Liver (tissue), 3 donors: ENCODE data around the gene IMPA2.

Source experiments
- CTCF ChIP-seq: fragments of 150-350 bp; IDR thresholded peaks from 2 replicates; pipeline ENCODE4 v1.5.1; 2017; ENCODE audit warnings: improper control_type of control experiment, low read depth, low read length; ENCODE audit not compliant: missing input control
- GABPA ChIP-seq, 2 donors: IDR thresholded peaks in 1 of 2; conservative IDR thresholded peaks in 1 of 2; 2 replicates each; pipeline ENCODE4 v1.6.1; 2016; ENCODE audit warnings: antibody characterized with exemption in 2 of 2, mild to moderate bottlenecking in 1 of 2, moderate library complexity in 1 of 2
- RXRA ChIP-seq, 2 donors: IDR thresholded peaks; 2 replicates each; pipeline ENCODE4 v1.6.1; 2017 to 2018; ENCODE audit warnings: antibody characterized with exemption in 2 of 2, mild to moderate bottlenecking in 1 of 2
- TAF1 ChIP-seq: conservative IDR thresholded peaks from 2 replicates; pipeline ENCODE4 v1.6.1; 2016; ENCODE audit warnings: antibody characterized with exemption, mild to moderate bottlenecking
- TF ChIP-seq, protein P1 (sequence below): IDR thresholded peaks from 2 replicates; pipeline ENCODE4 v1.6.1; 2016; ENCODE audit warnings: antibody characterized with exemption
- donor health status: healthy.
- donor health status: healthy.

DNA sequence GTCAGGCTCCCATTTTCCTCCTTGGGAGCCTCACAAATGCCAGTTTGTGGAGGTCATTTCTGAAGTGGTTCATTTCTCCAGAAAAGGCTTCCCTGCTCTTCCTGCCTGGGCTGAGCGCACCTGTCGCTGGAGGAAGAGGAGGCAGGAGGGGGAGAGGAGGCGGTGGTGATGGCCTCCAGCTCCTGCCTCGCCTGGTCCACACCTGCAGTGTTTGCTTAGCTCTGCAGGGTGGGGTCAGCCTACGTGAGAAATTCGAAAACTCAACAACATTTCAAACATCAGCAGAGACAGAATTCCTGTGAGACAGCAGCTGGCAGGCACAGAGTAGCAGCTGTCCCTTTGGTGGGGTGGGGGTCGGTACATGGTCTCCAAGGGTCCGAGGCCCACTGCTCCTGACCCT, 7.9 kb downstream of the IMPA2 start:
- TF ChIP-seq, protein P1, sequence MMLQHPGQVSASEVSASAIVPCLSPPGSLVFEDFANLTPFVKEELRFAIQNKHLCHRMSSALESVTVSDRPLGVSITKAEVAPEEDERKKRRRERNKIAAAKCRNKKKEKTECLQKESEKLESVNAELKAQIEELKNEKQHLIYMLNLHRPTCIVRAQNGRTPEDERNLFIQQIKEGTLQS, result no peak
- TF ChIP-seq CTCF (no peak), TAF1 (no peak), RXRA (IDR thresholded peaks at IDR 0.05) (no peak), GABPA (IDR thresholded peaks at IDR 0.05 in 1 of 2, conservative IDR thresholded peaks at IDR 0.05 in 1 of 2) (no peak)
